Prostate gland (tissue), 2 donors: ENCODE results near the gene ARL15. TPM values are rescaled to one million over a fixed set of nuclear protein-coding genes. Genes with fewer than 3 reads are reported as not detected.

Experiments used
- DNase-seq: peaks from one replicate; pipeline ENCODE4 v3.0.0-alpha.2; 2019; ENCODE audit warnings: low spot score
- H3K27ac ChIP-seq, 2 donors: fragments of 200-600 bp; sonication (generic); 2 replicates each; pipeline ENCODE4 v1.5.1; 2017 to 2019
- H3K27me3 ChIP-seq: fragments of 200-600 bp; sonication (generic); replicated peaks from 2 replicates; pipeline ENCODE4 v1.5.1; 2019; ENCODE audit not compliant: insufficient read depth
- H3K36me3 ChIP-seq, 2 donors: fragments of 200-600 bp; sonication (generic); 1 replicate in 1 of 2; 2 replicates in 1 of 2; pipeline versions ENCODE4 v1.5.1 to v1.8.1; 2017 to 2019
- H3K4me1 ChIP-seq: fragments of 200-600 bp; sonication (generic); replicated peaks from 2 replicates; pipeline ENCODE4 v1.5.1; 2019
- H3K4me3 ChIP-seq, 2 donors: fragments of 200-600 bp; sonication (generic); 2 replicates each; pipeline ENCODE4 v1.5.1; 2017 to 2019
- H3K9me3 ChIP-seq: fragments of 200-600 bp; sonication (generic); 2 replicates; pipeline ENCODE4 v1.5.1; 2017
- POLR2A ChIP-seq: fragments of 450-650 bp; IDR thresholded peaks from one replicate; pipeline ENCODE4 v1.6.1; 2016; ENCODE audit warnings: antibody characterized with exemption, mild to moderate bottlenecking
- POLR2AphosphoS5 ChIP-seq: sonication (generic); formaldehyde crosslinking; IDR thresholded peaks from one replicate; pipeline ENCODE4 v1.6.1; 2017; ENCODE audit warnings: antibody characterized with exemption
- WGBS: methylation state at CpG from one replicate; pipeline ENCODE4 v1.1.5; 2018; 5-methylcytosine and 5-hydroxymethylcytosine counted together
- intact Hi-C: fragments of 100-400 bp; cut with DNase I; formaldehyde crosslinking; loops from one replicate; pipeline ENCODE4 v1.14.2; 2022
- total RNA-seq, 2 donors: library from RNA; depleted of rRNA; stranded (reverse); fragments of >200 nt; gene quantifications; one replicate each; pipeline ENCODE4 v1.1.0, GENCODE V29; 2016
- TF ChIP-seq, protein P1 (sequence below), 4 experiments: fragments of 200-600 bp in 2 of 4; fragments of 450-650 bp in 2 of 4; sonication (generic) in 2 of 4; IDR thresholded peaks; 1 replicate in 3 of 4; 2 replicates in 1 of 4; pipeline ENCODE4 v1.5.1; 2016 to 2019; ENCODE audit warnings: antibody characterized with exemption in 4 of 4, mild to moderate bottlenecking in 2 of 4, moderate library complexity in 2 of 4

Gene ARL15
- total RNA-seq, 2 donors from 2014 or later, result 16.1 to 38.4 TPM

DNA sequence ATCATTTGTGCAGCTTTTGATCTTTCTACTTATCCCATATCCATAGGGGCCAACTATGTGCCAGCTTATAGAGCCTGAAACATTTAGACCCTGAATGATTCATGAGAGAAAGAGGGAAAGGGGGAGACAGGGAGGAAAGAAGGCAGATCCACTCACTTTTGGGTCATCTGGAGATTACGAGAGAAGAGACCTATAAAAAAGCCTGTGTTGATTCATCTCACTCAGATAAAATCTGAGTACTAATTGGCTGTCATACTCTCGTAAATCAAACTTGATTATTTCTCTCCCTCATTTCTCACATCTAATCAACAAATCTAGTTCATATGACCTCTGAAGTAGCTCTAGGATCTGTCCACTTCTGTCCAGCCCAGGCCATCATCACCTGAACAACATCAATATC lies 137.1 kb downstream of the ARL15 start:
- no peak overlapping the region for H3K4me3 ChIP-seq
- no peak for TF ChIP-seq POLR2A
- no peak for TF ChIP-seq POLR2AphosphoS5
- TF ChIP-seq, protein P1, sequence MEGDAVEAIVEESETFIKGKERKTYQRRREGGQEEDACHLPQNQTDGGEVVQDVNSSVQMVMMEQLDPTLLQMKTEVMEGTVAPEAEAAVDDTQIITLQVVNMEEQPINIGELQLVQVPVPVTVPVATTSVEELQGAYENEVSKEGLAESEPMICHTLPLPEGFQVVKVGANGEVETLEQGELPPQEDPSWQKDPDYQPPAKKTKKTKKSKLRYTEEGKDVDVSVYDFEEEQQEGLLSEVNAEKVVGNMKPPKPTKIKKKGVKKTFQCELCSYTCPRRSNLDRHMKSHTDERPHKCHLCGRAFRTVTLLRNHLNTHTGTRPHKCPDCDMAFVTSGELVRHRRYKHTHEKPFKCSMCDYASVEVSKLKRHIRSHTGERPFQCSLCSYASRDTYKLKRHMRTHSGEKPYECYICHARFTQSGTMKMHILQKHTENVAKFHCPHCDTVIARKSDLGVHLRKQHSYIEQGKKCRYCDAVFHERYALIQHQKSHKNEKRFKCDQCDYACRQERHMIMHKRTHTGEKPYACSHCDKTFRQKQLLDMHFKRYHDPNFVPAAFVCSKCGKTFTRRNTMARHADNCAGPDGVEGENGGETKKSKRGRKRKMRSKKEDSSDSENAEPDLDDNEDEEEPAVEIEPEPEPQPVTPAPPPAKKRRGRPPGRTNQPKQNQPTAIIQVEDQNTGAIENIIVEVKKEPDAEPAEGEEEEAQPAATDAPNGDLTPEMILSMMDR (IDR thresholded peaks at IDR 0.05), result no peak
- no peaks in the 10 kb centered on the region for H3K27me3 ChIP-seq
- H3K4me1 ChIP-seq, result no peaks in the 10 kb centered on the region
- intact Hi-C loops, result no loop called here
- no peak for DNase-seq
- WGBS, result 40% methylated on average over 2 of the region's 2 CpGs
- H3K27ac ChIP-seq, result no peak overlapping the region
- no peaks in the 10 kb centered on the region for H3K9me3 ChIP-seq
- H3K36me3 ChIP-seq, result no peaks in the 10 kb centered on the region

DNA sequence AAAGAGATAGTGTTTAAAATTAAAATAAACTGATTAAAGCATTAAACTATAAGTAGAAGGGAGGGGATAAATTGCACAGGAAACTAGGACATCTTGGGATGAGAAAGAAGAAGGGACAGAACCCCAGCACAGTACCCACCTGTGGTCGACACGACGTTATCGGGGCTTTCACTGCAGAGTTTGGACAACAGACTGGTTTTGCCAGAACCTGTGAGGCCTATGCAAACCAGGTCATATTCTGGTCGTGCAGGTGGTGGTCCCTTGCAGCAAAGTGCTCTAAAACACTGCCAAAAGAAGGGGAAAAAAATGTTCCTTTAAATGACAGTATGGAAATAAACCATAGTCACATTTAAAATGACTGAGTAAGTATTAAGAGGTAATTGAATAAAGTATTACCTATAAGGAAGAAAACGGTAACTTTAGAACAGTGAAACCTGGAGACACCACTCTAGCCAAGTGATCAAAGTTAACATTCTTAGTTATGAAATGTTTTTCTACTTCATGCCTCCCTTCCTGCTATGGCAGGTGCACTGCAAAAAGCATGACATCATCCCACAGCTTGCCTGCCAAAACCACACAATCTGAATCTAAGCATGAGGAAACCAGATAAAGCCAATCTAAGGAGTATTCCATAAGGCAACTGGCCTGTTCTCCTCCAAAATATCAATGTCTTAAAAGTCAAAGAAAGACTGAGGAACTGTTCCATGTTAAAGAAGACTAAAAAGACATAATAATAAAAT lies 138.6 kb downstream of the ARL15 start:
- intact Hi-C loops, result no loop called here
- H3K27ac ChIP-seq, result no peak overlapping the region
- no peaks in the 10 kb centered on the region for H3K36me3 ChIP-seq
- no peaks in the 10 kb centered on the region for H3K9me3 ChIP-seq
- H3K27me3 ChIP-seq, result no peaks in the 10 kb centered on the region
- no peaks in the 10 kb centered on the region for H3K4me1 ChIP-seq
- DNase-seq, result no peak
- 84% methylated on average over 6 of the region's 6 CpGs for WGBS
- no peak for TF ChIP-seq POLR2A
- TF ChIP-seq POLR2AphosphoS5, result no peak
- TF ChIP-seq, protein P1 (IDR thresholded peaks at IDR 0.05), result no peak
- H3K4me3 ChIP-seq, result no peak overlapping the region

DNA sequence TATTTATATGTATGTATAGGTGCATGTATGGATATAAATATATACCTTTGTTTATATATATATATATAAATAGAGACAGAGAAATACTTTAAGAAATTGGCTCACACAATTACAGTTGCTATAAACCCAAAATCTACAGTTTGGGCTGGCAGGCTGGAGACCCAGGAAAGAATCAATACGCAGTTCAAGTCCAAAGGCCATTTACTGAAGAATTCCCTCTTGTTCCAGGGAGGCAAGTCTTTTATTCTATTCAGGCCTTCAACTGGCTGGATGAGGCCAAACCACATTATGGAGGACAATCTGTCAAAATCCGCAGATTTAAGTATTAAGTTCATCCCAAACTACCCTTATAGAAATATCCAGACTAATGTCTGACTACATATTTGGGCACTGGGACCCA lies 144.7 kb downstream of the ARL15 start:
- Histone ChIP-seq H3K27me3 (no peaks in the 10 kb centered on the region), H3K4me1 (no peaks in the 10 kb centered on the region), H3K9me3 (no peaks in the 10 kb centered on the region), H3K36me3 (no peaks in the 10 kb centered on the region), H3K27ac (no peak overlapping the region), H3K4me3 (no peak overlapping the region)
- TF ChIP-seq POLR2AphosphoS5 (no peak), POLR2A (no peak)
- TF ChIP-seq, protein P1 (IDR thresholded peaks at IDR 0.05), result no peak
- intact Hi-C loops, result no loop called here
- no peak for DNase-seq
- 76% methylated on average over 2 of the region's 2 CpGs for WGBS

DNA sequence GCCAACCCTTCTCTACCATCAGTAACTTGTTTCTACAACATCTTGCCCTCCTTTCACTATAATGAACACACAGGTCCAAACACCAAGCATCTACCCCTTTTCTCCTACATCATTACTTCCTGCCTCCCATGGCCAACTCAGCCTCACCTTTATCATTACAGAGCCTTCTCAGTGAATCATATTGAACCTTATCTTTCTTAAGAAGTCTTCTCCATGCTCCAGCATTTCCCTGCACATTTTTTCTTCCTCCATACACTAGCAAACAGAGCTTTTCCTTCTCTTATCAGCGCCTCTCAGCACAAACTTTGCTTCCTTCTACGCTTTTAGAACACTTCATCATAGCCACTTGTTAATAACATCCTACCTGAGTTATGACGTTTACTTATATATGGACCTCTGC lies 148.2 kb downstream of the ARL15 start:
- no peak overlapping the region for H3K27ac ChIP-seq
- H3K4me1 ChIP-seq, result no peaks in the 10 kb centered on the region
- TF ChIP-seq POLR2AphosphoS5 (no peak), POLR2A (no peak)
- TF ChIP-seq, protein P1 (IDR thresholded peaks at IDR 0.05), result no peak
- WGBS, result 99% methylated on average over 3 of the region's 3 CpGs
- H3K36me3 ChIP-seq, result no peaks in the 10 kb centered on the region
- intact Hi-C loops, result no loop called here
- no peak overlapping the region for H3K4me3 ChIP-seq
- no peaks in the 10 kb centered on the region for H3K9me3 ChIP-seq
- DNase-seq, result no peak
- no peaks in the 10 kb centered on the region for H3K27me3 ChIP-seq

DNA sequence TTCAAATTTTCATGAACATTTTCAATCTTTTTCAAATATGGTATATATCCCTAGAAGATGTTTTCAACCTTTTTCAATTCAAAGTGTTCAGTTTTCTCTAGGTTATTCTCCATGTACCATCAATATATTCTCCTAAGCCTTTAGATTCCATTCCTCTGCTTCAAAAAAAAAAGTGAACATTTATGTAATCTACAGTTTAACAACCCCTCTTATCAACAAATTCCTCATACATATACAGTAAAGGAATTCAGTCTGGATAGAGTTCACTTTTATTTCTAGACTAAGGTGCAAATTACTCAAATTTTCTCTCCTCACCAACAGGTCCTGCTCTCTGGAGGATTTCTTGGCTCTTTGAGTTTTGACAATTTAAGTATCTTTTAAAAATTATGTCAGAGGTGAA lies 150.0 kb downstream of the ARL15 start:
- H3K9me3 ChIP-seq, result no peaks in the 10 kb centered on the region
- TF ChIP-seq POLR2A, result no peak
- no peak for TF ChIP-seq POLR2AphosphoS5
- TF ChIP-seq, protein P1 (IDR thresholded peaks at IDR 0.05), result no peak
- no peaks in the 10 kb centered on the region for H3K27me3 ChIP-seq
- no peaks in the 10 kb centered on the region for H3K36me3 ChIP-seq
- H3K27ac ChIP-seq, result no peak overlapping the region
- intact Hi-C loops, result no loop called here
- DNase-seq, result no peak
- no peaks in the 10 kb centered on the region for H3K4me1 ChIP-seq
- no peak overlapping the region for H3K4me3 ChIP-seq
